VCaP (cell line): ENCODE results near the gene FN3K.

Source experiments
- H3K27ac ChIP-seq: fragments of 450-650 bp; 2 replicates; pipeline ENCODE4 v1.5.1; 2017
- TF ChIP-seq, protein P1 (sequence below): fragments of 450-650 bp; conservative IDR thresholded peaks from 2 replicates; pipeline ENCODE4 v1.5.1; 2017; ENCODE audit warnings: mild to moderate bottlenecking, moderate library complexity

Gene FN3K

DNA sequence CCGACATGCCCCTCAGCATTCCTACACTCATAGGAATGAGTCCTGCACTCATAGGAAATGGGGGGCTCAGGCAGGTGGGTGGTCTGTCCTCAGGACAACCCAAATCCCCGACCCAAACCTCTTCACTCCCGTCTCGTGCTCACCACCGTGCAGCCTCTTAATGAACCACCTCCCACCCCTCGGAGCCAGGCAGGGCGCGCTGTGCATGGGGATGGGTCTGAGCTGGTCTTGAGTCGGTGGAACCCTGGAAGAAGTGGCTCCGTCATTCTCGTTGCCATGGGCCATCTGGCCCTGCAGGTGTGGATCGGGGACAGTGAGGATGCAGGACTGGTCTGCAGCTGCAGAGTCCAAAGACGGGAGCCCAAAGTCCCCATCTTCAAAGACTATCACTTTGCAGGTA lies 30.5 kb upstream of the FN3K start:
- no peak overlapping the region for H3K27ac ChIP-seq
- TF ChIP-seq, protein P1, sequence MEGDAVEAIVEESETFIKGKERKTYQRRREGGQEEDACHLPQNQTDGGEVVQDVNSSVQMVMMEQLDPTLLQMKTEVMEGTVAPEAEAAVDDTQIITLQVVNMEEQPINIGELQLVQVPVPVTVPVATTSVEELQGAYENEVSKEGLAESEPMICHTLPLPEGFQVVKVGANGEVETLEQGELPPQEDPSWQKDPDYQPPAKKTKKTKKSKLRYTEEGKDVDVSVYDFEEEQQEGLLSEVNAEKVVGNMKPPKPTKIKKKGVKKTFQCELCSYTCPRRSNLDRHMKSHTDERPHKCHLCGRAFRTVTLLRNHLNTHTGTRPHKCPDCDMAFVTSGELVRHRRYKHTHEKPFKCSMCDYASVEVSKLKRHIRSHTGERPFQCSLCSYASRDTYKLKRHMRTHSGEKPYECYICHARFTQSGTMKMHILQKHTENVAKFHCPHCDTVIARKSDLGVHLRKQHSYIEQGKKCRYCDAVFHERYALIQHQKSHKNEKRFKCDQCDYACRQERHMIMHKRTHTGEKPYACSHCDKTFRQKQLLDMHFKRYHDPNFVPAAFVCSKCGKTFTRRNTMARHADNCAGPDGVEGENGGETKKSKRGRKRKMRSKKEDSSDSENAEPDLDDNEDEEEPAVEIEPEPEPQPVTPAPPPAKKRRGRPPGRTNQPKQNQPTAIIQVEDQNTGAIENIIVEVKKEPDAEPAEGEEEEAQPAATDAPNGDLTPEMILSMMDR = no peak

DNA sequence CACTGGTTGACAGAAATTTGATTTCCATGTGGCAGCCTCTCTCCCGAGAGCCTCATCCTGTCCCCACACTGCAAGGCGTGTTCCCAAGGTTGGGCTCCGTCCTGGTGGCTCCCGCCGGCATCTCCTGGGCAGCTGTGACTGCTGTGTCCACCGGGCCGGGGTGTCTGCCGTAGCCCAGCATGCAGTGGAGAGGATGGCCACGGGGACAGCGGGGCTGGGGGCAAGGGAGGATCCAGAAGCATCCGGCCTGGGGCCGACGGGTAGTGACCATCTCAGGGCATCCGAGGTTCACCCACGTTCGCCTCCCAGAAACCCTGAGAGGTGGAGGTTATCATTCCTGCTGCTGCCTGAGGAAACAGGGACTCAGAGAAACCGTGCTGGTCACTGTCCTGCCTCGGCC lies 29.7 kb upstream of the FN3K start:
- H3K27ac ChIP-seq = no peak overlapping the region
- TF ChIP-seq, protein P1 = no peak

DNA sequence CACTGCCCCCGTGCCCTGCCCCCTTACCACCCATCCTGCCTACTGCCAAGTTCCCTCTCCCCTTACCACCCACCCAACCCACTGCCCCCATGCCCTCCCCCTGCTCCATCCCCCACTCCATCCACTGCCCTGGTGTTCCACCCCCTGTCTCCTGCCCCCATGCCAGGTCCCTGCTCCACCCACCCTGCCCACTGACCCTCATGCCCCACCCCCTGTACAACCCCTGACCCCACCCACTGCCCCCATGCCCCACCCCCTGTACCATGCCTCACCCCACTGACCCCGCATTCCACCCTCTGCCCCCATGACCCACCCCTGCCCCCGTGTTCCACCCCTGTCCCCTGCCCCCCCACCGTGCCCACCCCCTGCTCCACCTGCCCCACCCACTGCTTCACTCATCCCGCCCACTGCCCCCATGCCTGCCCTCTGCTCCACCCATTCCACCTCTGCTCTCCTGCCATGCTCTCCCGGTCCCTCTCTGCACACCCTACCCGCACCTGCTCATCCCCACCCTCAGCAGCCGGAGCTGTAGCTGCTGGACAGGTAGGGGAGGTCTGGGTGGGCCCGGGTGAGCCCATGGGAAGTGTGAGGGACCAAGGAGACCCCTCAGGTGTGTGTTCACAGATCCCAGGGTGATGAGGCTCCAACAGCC lies 26.3 kb upstream of the FN3K start:
- TF ChIP-seq, protein P1 = no peak

DNA sequence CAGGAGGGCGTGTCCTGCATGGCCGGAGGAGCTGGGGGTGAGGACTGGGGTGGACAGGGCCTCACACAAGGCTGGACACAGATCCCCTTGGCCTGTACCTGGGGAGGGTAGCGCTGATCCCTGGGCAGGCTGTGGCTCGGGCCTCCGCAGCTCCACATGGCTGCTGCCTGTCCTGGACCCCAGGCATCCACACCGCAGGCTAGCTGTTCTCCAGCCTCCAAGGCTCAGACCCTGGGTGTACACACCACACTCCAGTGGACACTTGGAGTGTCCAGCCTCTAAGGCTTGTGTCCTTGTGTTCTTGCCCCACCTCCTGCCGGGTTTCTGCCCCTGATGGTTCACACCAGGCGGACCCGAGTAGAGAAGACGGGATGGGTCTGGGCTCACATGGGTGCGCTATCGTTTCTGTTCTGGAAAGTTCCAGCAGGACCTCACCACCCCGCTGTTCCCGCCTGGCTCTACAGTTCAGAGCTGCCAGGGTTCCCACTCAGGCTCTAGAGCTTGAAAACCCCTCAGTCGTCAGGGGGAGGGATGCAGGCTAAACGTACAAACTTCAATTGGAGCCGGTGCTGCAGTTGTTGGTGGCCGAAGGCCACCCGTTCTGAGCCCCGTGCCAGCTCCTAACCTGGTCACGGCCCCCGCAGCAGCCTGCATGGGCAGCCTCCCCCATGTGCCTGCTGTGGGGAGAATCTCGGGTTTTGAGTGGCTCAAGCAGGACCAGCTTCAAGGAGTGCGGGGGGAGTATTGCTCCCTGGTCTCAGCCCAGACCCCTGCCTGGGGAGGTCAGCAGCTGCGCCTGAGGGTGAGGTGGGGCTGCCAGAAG lies 25.5 kb upstream of the FN3K start:
- TF ChIP-seq, protein P1 = no peak
- no peak overlapping the region for H3K27ac ChIP-seq

More for the DNA sequence above, 26.3 kb upstream of the FN3K start:
- H3K27ac ChIP-seq = no peak overlapping the region

DNA sequence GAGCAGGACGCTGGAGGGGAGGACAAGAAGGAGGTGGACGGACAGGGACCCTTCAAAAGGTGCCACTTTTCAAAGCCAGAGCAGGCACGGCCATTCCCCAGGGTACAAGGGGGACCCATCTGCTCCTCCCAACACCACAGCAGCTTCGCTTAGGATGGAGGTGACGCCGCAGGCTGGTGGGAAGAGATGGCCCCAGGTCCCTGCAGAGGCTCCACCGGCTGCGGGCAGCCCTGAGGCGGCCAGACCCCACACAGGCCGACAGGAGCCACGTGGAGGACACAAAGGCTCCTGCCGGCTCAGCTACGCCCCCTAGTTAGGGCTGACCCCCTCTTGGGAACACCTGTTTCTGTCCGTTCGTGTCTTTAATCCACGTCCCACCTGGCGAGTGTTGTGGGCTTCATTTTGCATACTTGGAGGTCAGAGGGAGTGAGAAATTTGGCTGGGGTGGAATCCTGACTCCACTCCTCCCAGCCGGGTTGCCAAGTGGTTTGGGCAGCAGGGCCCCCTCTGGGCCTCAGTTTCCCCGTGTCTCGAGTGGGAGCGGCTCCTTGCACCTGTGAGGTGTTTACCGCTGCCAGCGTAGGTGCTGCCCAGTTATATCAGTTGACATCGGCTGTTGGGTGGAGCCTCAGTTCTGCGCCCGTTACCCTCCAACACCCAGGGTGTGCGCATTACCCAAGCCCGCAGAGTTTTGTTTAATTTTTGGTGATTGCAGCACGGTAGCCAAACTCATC lies 24.7 kb upstream of the FN3K start:
- H3K27ac ChIP-seq = no peak overlapping the region
- TF ChIP-seq, protein P1 = no peak

DNA sequence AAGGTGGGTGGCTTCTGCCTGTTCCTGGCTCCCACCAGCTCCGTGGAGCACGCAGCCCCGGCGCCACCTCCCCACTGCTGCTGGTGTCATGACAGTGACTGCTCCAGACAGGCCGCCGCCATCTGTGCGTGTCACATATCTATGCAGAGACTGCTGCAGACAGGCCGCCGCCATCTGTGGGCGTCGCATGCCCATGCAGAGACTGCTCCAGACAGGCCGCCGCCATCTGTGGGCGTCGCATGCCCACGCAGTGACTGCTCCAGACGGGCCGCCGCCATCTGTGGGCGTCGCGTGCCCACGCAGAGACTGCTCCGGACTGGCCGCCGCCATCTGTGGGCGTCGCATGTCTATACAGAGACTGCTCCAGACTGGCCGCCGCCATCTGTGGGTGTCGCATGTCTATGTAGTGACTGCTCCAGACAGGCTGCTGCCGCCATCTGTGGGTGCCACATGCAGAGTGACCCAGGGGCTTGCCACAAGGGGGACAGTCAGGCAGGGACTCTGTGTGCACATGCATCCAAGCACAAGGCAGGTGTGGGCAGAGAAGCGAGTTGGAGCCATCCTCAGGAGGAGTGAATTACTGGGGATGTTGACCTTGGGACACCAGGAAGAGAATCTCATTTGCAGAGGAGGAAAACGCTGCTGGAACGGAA lies 22.2 kb upstream of the FN3K start:
- H3K27ac ChIP-seq = no peak overlapping the region
- TF ChIP-seq, protein P1 = no peak
